ENCODE measurements around the gene ATP5F1A. TPM values are rescaled to one million over a fixed set of nuclear protein-coding genes. Genes with fewer than 3 reads are reported as not detected.

ATP5F1A gene
- 308 to 328 TPM (median 314 TPM) in 5 replicates for total RNA-seq (2022; extraction: Qiagen RNA extraction; ENCODE audit: low read depth)

GRCh38 chr18:46097801-46098615 lies at the start of gene ATP5F1A:
Gene ATP5F1A, minus strand, starts transcription at chr18:46098296. Its CDS starts 65 bp downstream, at chr18:46098231.

GRCh38 chr18:46104128-46104911 lies 6.2 kb upstream of the ATP5F1A start, which contains the start of gene HAUS1:
Gene HAUS1, plus strand, starts transcription at chr18:46104385. Its CDS starts 27 bp downstream, at chr18:46104412.

GRCh38 chr18:46071653-46072375 lies 26.3 kb downstream of the ATP5F1A start, which contains the start of gene PSTPIP2:
Gene PSTPIP2, minus strand, starts transcription at chr18:46072260. Its CDS starts 72 bp downstream, at chr18:46072188.

Other genes with a start within 250 kb of the ATP5F1A start
- gene EPG5, start 131.0 kb downstream of the ATP5F1A start, total RNA-seq (2022; extraction: Qiagen RNA extraction; ENCODE audit: low read depth): 3.3 to 5.6 TPM (median 4.7 TPM) in 5 replicates
- gene PSTPIP2, start 26.0 kb downstream of the ATP5F1A start, total RNA-seq (2022; extraction: Qiagen RNA extraction; ENCODE audit: low read depth): 0.24 to 0.39 TPM (median 0.28 TPM) in 5 replicates
- gene HAUS1, start 6.1 kb upstream of the ATP5F1A start, total RNA-seq (2022; extraction: Qiagen RNA extraction; ENCODE audit: low read depth): 30.9 to 55.6 TPM (median 38.1 TPM) in 5 replicates